Motor neuron (in vitro differentiated cells): ENCODE measurements around the gene PTPRJ. TPM values are rescaled to one million over a fixed set of nuclear protein-coding genes. Genes with fewer than 3 reads are reported as not detected.
"Not testable (repeated sequence)": the region's sequence is repeated elsewhere in the genome, so short reads cannot be mapped to it uniquely, and the experiment has no call there.

Source experiments
- ATAC-seq, 8 experiments: fragments of 200-7000 bp; cut with Tn5 transposase; replicated peaks in 6 of 8; 2 replicates each; pipeline ENCODE4 v1.8.0; 2021; ENCODE audit warnings: mild to moderate bottlenecking in 8 of 8, moderate library complexity in 8 of 8
- H3K27ac ChIP-seq, 2 donors: fragments of 250-450 bp; sonication (Bioruptor Pico); 2 replicates each; pipeline ENCODE4 v1.9.0; 2021; ENCODE audit warnings: antibody characterized with exemption in 2 of 2, mild to moderate bottlenecking in 2 of 2, moderate library complexity in 1 of 2
- H3K4me1 ChIP-seq, 2 donors: fragments of 250-450 bp; sonication (Bioruptor Pico); replicated peaks in 1 of 2; 2 replicates each; pipeline ENCODE4 v1.6.1; 2021; ENCODE audit warnings: antibody characterized with exemption in 2 of 2, mild to moderate bottlenecking in 2 of 2, moderate library complexity in 1 of 2
- H3K4me3 ChIP-seq, 5 donors: fragments of 250-450 bp; sonication (Bioruptor Pico); 2 replicates each; pipeline ENCODE4 v1.9.0; 2021; ENCODE audit warnings: antibody characterized with exemption in 5 of 5, mild to moderate bottlenecking in 5 of 5, moderate library complexity in 4 of 5
- WGBS, 10 experiments: fragments of 450-650 bp; shearing (Covaris generic); methylation state at CpG; one replicate each; pipeline ENCODE4 v1.0.0; 2022; 5-methylcytosine and 5-hydroxymethylcytosine counted together
- in situ Hi-C, 9 experiments: fragments of 400-800 bp; cut with MboI; loops; one replicate each; pipeline ENCODE4 v1.15.0; 2021; ENCODE audit warnings: low sequenced_read_pairs in 9 of 9, low pct_unique_long_range_greater_than_20kb in 2 of 9; ENCODE audit not compliant: unreplicated experiment in 9 of 9
- total RNA-seq, 8 experiments: library from RNA; unstranded; fragments of 300-600 nt; gene quantifications; 2 replicates each; pipeline versions ENCODE4 v1.2.3 to v1.2.4, GENCODE V29; 2022

Gene PTPRJ
- total RNA-seq, 8 experiments from 2014 or later, result 4.6 to 12.5 (median 7.8) TPM

DNA sequence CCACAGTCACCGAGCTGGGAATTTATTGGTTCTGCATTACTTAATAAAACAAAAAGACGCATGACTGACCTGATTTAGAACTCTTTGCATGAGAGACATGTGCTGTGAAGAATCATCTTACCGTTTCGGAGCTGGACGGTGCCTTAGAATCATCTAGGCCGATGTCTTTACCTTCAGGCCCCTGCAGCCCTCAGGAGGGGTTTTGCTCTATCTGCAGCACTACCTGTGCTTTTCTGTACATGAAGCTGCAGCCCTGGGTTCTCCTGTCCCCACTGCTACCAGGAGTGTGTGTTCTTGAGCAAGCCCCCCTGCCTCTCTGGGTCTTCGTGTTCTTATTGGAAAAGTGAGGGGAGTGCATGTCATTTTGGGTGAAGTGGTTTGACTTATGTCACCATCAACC lies 142.3 kb downstream of the PTPRJ start:
- no peak overlapping the region for H3K27ac ChIP-seq
- 90 to 100% (median 98%) methylated on average over 2 to 6 of the region's 7 CpGs; no CpG with 5 or more reads in 5 of the 10 experiments for WGBS, 10 experiments
- ATAC-seq, result no peak
- no peak overlapping the region for H3K4me3 ChIP-seq
- in situ Hi-C loops, result loop anchor here in 5 of 9 experiments (25.0 kb wide), 2 partner anchors 185 to 360 kb away; partner anchors contain the start of gene FNBP4 (in 1 of the 5)
- H3K4me1 ChIP-seq, result no peaks in the 10 kb centered on the region

DNA sequence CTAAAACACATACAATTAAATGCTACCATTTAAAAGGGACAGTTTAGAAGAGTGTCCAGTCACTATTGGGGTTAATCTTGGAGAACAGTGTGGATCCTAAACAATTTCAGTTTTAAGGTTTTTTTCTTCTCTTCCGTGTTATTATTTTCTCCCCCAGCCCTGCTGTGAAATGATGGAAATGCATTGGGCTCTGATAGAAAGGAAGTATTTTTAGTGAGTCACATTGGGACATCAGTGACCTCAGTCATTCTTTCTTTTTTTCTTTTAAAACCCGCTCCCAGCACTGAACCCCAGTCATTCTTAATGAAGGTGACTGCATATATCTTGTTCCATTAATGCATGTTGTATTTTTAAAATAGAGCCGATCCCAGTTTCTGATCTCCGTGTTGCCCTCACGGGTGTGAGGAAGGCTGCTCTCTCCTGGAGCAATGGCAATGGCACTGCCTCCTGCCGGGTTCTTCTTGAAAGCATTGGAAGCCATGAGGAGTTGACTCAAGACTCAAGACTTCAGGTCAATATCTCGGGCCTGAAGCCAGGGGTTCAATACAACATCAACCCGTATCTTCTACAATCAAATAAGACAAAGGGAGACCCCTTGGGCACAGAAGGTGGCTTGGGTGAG lies 143.0 kb downstream of the PTPRJ start:
- Histone ChIP-seq H3K4me3 (no peak overlapping the region), H3K4me1 (no peaks in the 10 kb centered on the region), H3K27ac (no peak overlapping the region)
- 42 to 96% (median 85%) methylated on average over 2 to 7 of the region's 8 CpGs; no CpG with 5 or more reads in 1 of the 10 experiments for WGBS, 10 experiments
- ATAC-seq, result no peak
- in situ Hi-C loops, result loop anchor here in 5 of 9 experiments (25.0 kb wide), 2 partner anchors 186 to 361 kb away; partner anchors contain the start of gene FNBP4 (in 1 of the 5)

DNA sequence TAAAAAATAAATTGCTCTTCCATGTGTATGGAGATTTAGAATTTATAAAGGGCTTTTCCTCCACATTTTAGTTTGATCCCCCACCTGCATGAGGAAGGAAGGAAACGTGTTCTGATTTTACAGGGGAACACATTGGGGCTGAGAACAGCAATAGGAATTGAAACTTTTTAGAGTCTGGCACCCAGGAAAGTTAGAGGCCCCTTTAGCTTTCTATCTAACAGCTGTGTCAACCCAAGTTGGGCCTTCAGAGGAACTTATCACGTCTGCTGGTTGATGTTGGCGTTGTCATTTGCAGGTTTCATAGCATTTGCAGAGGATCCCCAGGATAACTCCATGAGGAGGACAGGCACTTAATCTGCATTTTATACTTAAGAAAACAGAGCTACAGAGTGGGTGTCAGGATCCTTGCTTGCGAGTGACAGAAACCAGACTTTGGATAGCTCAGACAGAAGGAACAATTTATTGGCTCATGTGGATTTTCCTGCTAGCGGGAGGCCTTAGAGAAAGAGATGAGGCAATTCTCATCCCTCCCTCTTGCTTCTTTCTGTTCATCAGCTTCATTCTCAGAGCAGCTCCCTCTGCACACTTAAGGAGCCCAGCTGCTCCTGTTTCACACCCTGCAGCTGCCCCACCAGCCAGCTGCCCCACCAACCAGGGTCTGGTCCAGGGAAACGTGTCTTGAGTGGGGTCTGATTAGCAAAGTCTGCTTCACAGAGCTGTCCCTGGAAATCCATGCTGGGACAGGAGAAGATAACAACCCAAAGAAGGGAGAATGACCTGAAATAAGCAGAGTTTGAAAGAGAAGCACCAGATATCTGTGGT lies 143.8 kb downstream of the PTPRJ start:
- in situ Hi-C loops, result loop anchor here in 5 of 9 experiments (25.0 kb wide), 2 partner anchors 187 to 362 kb away; partner anchors contain the start of gene FNBP4 (in 1 of the 5)
- 50 to 95% (median 64%) methylated on average over 1 to 5 of the region's 6 CpGs; no CpG with 5 or more reads in 1 of the 10 experiments for WGBS, 10 experiments
- ATAC-seq, result no peak
- Histone ChIP-seq H3K4me1 (no peaks in the 10 kb centered on the region), H3K27ac (no peak overlapping the region), H3K4me3 (no peak overlapping the region)

DNA sequence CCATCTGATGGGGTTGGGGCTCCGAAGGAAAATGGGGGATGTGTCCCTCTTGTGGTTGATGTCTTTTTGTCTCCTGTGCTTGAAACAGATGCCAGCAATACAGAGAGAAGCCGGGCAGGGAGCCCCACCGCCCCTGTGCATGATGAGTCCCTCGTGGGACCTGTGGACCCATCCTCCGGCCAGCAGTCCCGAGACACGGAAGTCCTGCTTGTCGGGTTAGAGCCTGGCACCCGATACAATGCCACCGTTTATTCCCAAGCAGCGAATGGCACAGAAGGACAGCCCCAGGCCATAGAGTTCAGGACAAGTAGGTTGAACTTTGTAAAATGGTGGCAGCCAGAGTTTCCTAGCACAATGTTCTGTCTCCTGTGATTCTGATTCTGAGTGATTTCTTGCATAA lies 144.5 kb downstream of the PTPRJ start:
- WGBS, 10 experiments, result 60 to 100% (median 86%) methylated on average over 1 to 8 of the region's 11 CpGs; no CpG with 5 or more reads in 5 of the 10 experiments
- no peak overlapping the region for H3K4me3 ChIP-seq
- no peak overlapping the region for H3K27ac ChIP-seq
- ATAC-seq, result no peak
- H3K4me1 ChIP-seq, result no peaks in the 10 kb centered on the region
- in situ Hi-C loops, result loop anchor here in 5 of 9 experiments (25.0 kb wide), 2 partner anchors 188 to 363 kb away; partner anchors contain the start of gene FNBP4 (in 1 of the 5)

DNA sequence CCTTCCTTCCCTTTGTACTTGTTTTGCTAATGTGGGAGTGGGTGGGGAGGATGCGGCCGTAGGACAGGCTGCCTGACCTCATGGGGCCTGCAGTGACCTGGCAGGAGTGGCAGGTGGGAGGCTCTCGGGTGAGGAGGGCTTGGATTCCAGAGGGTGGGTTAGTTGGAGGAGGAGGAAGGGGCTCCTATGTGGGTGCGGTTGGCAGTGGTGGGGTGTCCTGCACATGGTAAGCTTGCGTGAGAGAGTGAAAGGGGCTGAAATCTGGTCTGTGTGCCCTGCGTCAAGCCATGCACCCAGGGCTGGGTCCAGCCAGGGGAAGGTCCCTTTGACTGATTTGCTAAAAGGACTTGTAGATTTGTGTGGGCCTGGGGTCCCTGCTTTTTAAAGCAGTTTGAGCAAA lies 145.5 kb downstream of the PTPRJ start:
- WGBS, 10 experiments, result 40 to 100% (median 94%) methylated on average over 1 to 3 of the region's 6 CpGs; no CpG with 5 or more reads in 6 of the 10 experiments
- Histone ChIP-seq H3K4me1 (no peaks in the 10 kb centered on the region), H3K27ac (no peak overlapping the region), H3K4me3 (no peak overlapping the region)
- ATAC-seq, result no peak
- in situ Hi-C loops, result no loop called here

DNA sequence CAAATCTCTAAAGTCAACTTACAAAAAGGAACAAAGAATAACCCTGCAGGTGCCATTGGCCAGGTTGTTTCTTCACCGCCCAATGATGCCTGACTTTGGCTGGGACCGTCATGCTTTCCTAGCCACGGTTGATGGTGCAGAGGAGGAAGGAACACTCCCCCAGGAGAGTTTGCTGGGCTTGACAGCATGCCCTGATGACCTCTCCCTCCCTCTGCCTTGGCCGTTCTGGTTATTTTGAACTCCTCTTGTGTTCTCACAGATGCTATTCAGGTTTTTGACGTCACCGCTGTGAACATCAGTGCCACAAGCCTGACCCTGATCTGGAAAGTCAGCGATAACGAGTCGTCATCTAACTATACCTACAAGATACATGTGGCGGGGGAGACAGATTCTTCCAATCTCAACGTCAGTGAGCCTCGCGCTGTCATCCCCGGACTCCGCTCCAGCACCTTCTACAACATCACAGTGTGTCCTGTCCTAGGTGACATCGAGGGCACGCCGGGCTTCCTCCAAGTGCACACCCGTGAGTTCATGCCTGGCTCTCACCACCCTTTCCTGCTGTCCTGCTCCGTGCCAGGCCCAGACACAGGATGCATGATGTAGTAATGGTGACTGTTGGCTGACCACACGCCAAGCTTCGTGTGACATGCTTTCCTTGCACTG lies 147.3 kb downstream of the PTPRJ start:
- ATAC-seq, result no peak
- in situ Hi-C loops, result no loop called here
- no peak overlapping the region for H3K4me3 ChIP-seq
- 80 to 98% (median 93%) methylated on average over 2 to 16 of the region's 22 CpGs; no CpG with 5 or more reads in 3 of the 10 experiments for WGBS, 10 experiments
- H3K27ac ChIP-seq, result no peak overlapping the region
- no peaks in the 10 kb centered on the region for H3K4me1 ChIP-seq

DNA sequence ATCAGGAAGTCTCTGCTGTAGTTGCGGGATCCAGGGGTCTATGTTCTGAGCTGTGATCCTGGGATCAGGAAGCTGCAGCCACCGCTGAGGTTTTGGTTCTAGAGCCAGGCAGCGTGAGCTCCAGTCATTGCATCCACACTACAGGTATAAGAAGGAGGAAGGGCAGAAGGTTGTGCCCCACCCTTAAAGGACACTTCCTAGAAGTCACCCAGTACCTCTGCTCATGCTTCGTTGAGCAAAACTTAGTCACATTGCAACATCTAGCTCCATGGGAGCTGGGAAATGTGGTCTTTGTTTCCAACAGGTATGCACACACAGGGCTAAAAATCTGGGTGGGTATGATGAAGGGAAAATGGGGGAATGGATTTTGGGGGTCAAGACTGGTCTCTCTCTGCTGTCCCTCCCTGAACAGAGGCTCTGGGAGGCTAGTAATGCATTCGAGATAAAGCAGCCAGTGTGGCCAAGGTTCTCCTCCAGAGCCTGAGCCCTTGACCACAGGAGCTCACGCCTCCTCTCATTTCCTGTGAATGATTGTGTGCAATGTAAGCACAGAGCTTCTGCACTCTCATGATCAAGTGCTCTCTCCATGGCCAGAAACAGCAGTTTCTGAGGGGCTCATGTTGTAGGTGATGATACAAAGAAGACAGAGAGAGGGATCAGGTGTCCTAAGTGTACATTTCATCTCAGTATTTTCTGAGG lies 149.5 kb downstream of the PTPRJ start:
- no peaks in the 10 kb centered on the region for H3K4me1 ChIP-seq
- H3K27ac ChIP-seq, result no peak overlapping the region
- in situ Hi-C loops, result no loop called here
- H3K4me3 ChIP-seq, result no peak overlapping the region
- 90 to 100% (median 90%) methylated on average over 2 to 4 of the region's 6 CpGs; no CpG with 5 or more reads in 6 of the 10 experiments for WGBS, 10 experiments
- no peak for ATAC-seq

DNA sequence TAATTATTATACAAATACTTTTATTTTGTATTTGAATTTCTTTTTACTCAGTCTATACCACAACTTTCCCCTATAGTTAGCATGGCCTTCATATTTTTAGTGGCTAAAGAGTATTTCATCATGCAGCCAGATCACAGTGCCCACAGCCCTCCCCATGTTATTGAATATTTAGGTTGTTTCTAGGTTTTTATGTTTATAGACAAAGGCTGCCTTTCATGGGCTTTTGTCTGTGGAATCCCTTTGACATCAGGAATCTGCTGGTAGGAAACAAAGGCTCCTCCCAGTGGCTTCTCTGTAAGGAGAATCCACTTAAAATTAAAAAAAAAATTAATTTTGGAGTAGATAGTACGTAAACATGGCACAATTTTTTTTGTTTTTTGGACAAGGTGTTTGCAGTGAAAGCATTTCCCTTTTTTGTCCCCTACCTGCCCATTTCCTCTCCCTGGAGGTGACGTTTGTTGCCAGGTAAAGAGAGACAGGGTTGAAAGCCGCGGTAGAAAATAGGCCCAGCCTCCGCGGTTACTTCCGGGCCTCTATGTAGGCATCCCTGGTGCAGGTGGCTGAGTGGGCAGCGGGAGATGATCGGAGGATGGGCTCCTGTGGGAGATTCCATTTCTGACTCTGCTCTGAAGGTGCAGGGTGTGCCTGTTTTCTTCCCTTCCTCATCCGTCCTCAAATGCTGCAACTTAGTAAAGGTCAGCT lies 154.0 kb downstream of the PTPRJ start:
- ATAC-seq, result no peak
- Histone ChIP-seq H3K4me3 (no peak overlapping the region), H3K27ac (no peak overlapping the region), H3K4me1 (no peaks in the 10 kb centered on the region)
- in situ Hi-C loops, result no loop called here
- 79 to 100% (median 94%) methylated on average over 1 to 10 of the region's 10 CpGs; no CpG with 5 or more reads in 1 of the 10 experiments for WGBS, 10 experiments

DNA sequence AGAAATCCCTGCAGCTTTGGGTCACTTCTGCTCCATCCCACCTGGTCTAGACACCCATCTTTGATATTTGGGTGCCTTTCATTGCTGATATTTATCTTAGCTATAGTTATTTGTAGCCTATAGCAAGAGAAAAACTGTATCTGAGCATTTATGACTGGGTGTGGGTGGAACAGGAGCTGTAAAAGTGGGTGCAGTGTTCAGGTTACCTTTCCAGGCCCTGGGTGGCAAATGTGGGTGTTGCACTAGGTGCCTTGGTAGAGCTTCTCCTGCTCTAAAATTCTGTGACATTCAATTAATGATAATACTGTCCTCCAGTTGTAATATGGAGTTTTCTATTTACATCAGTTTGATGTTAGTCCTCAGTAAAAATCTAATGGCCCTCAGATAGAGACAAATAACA lies 157.9 kb downstream of the PTPRJ start:
- peaks cover 1 to 15% of the 10 kb centered on the region in 2 donors for H3K4me1 ChIP-seq
- H3K27ac ChIP-seq, result no peak overlapping the region
- in situ Hi-C loops, result no loop called here
- no peak for ATAC-seq
- H3K4me3 ChIP-seq, result no peak overlapping the region

DNA sequence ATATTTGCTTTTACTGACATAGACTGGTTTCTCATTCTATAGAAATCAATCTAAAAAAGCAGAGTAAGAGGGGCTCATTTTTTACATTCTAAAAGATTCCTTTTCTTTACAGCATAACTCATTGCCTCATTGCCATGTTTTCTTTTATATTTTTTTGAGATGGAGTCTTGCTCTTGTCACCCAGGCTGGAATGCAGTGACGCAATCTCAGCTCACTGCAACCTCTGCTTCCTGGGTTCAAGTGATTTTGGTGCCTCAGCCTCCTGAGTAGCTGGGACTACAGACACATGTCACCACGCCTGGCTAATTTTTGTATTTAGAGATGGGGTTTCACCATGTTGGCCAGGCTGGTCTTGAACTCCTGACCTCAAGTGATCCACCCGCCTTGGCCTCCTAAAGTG lies 159.5 kb downstream of the PTPRJ start:
- ATAC-seq, H3K27ac ChIP-seq, in situ Hi-C loops, H3K4me3 ChIP-seq: not testable (repeated sequence)
- peaks cover 3 to 15% of the 10 kb centered on the region in 2 donors for H3K4me1 ChIP-seq
- 94 to 100% (median 100%) methylated on average over 1 to 3 of the region's 3 CpGs; no CpG with 5 or more reads in 3 of the 10 experiments for WGBS, 10 experiments

DNA sequence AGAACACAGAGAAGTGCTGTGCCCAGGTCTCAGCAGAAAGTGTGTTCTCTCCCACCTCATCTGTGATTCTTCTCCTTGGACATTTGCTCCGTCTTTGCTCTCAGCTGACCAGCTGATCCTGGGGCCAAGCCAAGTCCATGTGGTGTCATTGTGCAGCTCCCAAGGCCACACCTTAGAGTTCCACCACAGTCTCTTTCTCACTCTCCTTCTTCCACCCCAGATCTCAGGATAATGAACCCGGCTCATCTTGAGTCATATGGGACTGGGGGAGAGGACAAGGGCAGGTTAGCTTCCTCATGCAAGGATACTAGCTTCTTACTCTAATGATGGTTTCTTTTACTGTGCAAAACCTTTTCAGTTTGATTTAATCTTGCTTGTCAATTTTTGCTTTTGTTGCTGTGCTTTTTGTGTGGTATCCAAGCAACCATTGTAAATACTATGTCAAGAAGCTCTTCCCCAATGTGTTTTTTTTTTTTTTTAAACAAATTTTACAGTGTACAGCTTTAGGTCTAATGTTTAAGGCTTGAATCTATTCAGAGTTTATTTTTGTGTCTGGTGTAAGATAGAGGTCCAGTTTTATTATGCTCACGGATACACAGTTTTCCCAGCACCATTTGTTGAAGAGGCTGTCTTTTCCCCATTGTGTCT lies 161.2 kb downstream of the PTPRJ start:
- in situ Hi-C loops, result no loop called here
- 26 to 93% (median 66%) methylated on average over 2 to 3 of the region's 3 CpGs; no CpG with 5 or more reads in 1 of the 10 experiments for WGBS, 10 experiments
- ATAC-seq, result peak in 6 of 8 experiments; percentile 20 to 97 (median 73)

More for the DNA sequence above, 161.2 kb downstream of the PTPRJ start:
- H3K4me1 ChIP-seq, result peaks cover 3 to 15% of the 10 kb centered on the region in 2 donors
- no peak overlapping the region for H3K4me3 ChIP-seq
- H3K27ac ChIP-seq, result no peak overlapping the region
